ENCODE data around the gene ARHGEF7.

The ARHGEF7 gene

DNA sequence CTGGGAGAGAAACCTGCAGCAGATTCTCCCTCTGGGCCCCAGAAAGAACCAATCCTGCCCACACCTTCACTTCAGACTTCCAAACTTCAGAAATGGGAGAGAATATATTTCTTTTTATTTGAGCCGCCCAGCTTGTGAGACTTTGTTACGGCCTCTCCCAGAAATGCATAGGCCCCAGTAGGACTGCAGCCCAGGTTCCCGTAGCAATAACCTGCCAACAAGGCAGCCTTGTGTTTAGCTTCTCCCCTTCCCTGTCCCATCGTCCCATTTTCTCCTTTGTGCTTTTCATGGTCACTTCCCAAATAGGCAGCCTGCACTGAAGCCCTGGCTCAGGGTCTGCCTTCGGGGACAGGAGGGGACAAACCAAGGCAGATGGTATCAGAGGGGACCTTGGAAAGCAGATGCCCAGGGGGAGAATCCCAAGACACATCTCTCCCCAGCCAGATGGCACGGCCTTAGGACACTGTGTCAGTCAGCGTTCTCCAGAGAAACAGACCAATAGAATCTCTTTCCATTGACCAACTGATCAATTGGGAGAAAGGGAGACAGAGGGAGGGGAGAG is 3.7 kb upstream of the ARHGEF7 start:
- no peak for DNase-seq

DNA sequence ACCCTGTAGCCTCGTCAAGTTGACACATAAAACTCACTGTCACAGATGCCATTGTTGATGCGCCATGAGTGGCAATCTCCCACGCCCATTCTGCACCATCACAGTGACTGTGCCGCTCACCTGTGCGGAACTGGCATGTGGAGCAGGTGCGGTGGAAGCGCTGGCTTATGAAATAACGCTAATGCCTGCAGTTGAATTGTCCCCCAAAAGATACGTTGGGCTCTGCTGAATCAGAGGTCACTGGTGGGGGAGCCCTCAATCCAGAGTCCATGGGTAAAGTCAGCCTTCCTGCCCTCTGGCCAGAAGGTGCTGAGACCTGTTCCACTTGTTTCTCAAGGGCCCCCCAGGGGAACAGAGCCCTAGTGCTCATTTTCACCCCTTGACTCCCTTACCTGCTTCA is 2.9 kb upstream of the ARHGEF7 start:
- no peak for DNase-seq

DNA sequence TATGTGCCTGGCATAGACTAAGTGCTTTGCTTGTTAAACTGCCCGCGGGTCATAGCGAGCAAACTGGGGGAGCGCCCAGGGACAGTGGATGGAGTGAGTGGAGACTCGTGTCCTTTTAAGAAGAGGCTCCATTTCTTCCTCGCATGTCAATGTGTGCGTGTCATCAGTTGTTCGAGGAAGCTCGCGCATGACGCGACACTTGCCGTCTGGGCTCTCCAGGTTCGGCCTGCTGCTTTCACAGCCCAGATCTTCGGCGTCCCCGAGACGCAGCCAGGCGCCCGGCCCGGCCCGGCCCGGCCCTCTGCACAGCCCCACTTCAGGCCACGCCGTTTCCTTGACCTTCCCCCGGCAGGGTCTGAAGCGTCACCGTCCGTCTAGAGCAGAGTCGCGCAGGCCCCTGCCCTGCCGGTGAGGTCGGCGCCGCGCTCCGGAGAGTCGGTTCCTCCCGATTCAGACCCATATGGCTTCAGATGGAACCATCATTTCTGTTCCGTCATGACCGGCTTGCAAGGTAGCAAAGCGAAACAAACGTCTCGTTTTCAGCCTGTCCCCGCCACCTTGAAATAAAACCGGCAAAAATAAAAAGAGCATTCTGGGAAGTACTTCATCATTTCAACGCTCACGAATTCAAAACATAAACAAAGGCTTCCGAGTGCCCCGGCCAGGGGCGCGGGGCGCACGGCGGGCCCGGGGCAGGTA is 599 bp upstream of the ARHGEF7 start:
- peak; percentile 43 for DNase-seq

DNA sequence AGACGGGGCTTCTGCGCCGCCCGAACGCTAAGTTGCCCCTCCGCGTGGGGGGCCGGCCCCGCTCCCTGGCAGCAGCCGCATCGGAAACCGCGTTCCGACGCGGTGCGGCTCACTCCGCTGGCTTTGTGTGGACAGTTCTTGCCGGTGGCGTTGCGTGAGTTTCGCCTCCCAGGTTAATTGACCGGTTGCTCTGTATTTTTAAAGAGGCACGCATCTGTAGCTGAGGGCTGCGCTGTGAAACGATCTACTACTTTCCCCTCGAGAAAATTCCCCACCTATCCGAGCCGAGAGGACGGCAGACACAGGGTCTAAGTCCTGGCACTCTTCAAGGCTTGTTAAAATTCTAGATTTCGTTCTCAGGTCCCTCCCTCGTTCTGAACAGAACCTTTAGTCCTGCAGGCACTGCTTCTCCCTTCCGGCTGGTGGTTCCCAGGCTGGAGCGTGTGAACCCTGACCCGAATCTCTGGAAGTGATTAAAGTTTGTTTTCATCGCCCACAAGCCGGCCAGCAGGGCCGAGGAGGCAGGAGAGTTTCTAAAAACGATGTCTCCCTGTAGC is 933 bp downstream of the ARHGEF7 start:
- peak; percentile 26 for DNase-seq

DNA sequence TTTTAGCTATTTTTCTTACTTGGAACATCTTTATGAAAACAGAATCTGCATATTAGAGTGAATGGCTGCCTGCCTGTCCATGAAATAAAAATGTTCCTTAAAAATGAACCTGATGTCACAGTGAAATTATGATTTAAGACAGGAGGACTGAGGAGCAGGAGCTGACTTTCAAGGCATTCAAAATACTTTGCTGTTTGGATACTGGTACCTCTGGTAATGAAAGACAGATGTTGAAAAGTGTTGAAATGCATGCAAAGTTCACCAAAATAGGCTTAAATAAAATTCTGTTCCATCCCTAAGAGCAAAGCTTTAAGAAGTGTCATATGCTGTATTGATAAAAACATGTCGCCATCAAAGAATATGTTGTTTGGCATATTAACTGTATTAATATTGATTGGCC is 1.7 kb downstream of the ARHGEF7 start:
- DNase-seq = no peak

DNA sequence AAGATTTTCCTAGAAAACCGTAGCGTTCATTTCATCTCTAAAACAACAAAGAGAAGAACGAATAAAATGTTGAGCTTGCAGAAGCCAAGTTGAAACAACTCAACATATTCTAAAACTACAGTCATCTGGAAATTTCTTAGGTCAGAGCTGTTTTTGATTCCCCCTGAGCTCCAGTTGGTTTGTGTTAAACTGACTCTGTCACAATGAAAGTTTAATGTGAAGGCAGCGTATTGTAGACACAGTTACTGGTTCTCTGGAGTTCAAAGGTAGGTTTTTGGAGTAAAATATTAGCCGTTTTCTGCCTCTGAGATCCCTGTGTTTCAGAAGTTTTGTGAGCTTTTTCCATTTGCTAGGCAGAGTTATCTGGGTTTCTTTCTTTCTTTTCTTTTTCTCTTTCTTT is 2.2 kb downstream of the ARHGEF7 start:
- no peak for DNase-seq

DNA sequence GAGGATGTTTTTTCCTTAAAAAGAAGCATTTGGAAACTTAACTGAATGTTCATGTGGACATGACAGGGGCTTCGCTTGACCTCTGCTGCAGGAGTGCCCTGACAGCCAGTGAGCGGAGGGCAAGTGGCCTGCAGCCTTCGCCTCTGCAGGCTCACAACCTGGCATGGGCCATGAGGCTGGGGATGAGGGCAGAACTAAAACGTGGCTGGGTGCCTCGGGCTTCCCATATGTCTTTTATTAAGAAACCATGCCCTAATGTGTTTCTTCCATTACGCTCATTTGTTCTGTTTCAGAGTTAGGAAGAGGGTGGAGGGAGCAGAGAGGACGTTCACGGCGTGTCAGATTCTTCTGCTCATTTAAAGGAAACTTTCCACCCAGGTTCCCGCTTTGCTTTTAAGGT is 2.9 kb downstream of the ARHGEF7 start:
- no peak for DNase-seq

DNA sequence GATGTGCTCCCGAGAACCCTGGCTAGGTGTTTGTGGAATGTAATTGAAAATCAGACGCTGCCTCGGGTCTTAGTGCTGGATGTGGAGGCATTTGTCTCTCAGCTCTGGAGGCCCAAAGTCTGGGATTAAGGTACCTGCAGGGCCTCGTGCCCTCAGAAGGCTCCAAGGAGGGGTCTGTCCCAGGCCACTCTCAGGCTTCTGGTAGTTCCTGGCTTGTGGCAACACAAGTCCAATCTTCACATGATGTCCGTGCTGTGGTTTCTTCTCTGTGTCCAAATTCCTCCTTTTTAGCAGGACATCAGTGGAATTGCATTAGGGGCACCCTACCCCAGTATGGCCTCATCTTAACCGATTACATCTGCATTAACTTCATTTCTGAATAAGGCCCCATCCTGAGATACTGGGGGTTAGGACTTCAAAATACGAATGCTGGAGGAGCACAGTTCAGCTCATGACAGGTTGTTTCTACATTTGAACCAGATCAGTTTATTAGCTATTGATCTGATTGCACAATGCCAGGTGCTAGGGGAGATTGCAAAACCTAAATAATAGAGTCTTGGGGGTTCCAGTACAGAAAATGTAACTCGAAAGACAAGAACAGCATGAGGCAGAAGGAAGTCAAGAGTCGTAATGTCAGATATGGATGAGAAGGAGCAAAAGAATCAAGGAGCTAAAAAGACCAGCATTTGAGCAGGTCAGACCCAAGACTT is 3.9 kb downstream of the ARHGEF7 start:
- no peak for DNase-seq

DNA sequence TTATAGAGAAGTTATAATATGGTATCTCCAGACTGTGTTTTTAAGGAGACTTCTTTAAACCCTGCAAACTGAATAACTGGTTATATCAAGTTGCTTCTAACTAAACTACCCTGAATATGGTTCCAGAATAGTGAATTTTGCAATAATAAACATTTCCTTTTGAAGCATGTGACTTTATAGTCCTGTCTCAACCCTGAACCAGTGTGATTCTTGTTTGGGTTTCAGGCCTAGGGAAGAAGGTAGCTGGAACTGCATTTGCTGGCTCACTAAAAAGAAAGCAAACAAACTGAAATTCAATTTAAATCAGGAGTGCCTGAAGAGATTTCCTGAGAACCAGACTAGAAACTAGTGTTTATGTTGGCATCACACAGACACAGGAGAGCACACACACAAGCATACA is 4.9 kb downstream of the ARHGEF7 start:
- DNase-seq = no peak

DNA sequence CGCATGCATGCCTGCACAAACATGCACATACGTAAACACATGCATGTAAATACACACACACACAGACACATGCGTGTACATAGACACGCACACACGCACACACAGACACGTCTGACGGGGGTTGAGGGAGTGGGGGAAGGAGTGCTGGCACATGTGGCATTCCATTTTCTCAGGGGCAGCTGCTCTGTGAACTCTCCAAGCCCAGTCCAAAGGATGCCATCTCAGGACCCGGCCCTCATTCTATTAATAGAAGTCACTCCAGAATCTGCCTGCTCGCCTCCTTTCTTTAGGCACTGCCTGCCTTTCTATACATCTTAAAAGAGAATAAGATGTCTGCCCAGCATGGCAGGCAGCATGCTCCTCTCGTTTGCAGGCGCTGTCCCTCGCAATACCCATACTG is 5.3 kb downstream of the ARHGEF7 start:
- no peak for DNase-seq

DNA sequence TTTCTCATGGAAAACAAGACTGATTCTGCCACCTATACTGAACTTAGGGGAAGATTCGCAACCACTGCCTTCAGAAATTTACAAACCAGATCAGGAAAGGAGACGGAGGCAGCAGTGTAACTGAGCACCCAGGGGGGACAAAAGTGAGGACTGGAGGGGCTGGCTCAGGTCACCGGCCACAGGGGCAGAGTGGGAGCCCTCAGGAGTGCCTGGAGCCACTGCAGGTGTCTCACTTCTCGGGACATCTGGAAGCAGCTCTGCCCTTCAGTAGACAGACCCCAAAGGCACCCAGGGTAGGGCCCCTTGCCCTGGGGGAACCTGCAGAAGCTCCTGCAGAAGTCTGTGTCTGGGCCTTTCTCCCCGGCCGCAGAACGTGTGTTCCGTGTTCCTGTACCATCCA is 5.8 kb downstream of the ARHGEF7 start:
- DNase-seq = no peak

DNA sequence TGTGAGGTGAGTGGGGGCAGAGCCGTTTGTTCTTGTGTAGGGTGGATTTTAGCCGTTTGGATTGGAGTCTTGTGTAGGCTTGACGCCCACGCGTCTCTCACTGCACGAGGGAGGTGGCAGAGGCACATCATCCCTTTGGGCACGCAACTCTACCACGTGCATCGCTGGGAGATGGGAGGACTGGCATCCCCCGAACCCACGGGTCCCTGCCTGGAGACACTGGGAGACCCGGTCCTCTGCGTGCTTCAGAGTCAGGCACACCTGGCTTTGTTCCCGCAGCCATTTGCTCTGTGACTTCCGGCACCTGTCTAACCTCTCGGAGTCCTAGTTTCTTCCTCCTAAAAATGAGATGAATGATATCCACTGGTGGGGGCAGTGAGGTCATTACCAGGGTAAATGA is 6.4 kb downstream of the ARHGEF7 start:
- peak; percentile 64 for DNase-seq

DNA sequence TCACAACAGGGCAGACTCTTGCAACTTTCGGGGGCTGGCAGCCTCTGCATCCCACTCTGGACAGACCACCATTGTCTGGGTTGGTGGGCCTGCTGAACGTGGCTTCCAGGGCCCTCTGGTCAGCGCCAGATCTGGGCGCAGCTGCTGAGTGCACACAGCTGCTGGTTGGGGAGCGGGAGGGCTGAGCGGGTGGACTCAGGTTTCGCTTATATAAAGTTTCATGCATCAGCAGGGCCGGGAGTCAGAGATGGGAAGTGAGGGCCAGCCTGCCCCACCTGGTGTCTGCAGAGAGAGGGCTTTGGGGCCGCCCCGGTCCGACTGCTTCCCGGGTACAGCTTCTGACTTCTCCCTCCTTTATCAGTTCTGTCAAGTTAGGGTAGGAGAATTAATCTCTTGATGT is 6.9 kb downstream of the ARHGEF7 start:
- DNase-seq = peak; percentile 81

DNA sequence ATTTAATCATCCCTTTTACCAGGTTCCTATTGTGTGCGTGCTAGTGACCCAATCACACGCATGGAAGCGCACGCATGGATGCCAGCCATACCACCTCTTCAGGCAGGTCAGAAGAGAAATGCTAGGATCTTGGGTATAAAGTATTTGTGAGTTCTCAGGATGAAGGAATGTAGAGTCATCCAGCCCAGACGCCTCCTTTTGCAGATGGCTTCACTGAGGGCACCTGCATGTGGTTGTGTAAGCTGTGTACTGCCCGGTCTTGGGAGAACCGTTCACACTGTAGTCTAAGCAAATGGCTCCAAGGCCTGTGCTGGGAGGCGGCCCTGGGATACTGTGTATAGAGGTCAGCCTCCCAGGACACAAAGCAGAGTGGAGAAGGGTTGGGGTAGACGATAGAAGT is 7.5 kb downstream of the ARHGEF7 start:
- no peak for DNase-seq

DNA sequence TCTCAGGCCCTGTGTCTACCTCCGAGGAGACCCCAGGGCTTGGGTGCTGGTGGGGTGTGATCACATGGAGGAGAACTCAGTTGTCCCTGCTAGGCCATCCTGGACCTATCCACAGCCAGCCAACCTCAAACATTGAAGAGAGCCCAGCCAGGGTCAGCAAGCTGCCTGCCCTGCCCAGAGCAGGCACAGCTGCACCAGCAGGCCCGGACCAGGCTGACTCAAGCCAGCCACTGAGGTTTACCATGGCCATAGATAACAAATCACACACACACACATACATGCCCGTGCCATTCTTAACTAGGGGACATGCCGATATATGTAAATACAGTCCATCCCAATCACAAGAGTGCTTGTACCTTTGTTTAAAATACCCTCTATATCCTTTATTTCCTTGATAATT is 8.1 kb downstream of the ARHGEF7 start:
- DNase-seq = no peak

DNA sequence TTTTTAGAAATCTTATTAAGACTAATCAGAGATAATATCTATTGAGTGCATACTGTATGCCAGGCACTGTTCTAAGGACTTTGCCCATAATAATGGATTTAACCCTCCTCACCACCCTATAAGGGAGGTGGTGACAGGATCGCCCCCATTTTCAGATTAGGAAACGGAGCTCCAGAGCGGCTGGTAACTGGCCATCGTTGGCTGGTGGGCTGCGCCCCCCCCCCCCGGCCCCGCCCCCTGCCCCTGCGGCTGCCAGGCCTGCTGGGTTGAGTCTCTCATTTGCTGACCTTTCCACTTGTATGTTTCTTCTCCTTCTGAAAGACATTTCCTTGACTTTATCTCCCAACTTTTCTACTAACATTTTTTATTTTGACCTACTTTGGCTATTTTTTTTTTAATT is 8.5 kb downstream of the ARHGEF7 start:
- DNase-seq = no peak

DNA sequence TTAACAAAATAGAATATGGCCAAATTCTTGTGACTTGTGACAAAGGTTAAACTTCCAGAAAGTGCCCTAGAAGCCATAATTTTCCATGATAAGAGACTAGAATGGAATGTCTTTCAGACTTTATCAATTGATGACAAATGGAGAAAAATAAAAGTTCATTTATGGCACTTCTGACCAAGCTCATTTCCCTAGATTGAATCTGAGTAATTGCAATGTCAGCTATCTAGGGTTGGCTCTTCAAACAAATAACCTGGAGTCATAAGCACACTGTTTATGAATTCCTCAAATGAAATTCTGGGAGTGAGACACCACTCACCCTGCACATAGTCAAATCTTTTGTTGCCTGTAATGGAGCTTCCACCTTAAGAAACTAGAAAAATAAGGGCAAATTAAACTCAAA is 11.4 kb downstream of the ARHGEF7 start:
- DNase-seq = no peak

DNA sequence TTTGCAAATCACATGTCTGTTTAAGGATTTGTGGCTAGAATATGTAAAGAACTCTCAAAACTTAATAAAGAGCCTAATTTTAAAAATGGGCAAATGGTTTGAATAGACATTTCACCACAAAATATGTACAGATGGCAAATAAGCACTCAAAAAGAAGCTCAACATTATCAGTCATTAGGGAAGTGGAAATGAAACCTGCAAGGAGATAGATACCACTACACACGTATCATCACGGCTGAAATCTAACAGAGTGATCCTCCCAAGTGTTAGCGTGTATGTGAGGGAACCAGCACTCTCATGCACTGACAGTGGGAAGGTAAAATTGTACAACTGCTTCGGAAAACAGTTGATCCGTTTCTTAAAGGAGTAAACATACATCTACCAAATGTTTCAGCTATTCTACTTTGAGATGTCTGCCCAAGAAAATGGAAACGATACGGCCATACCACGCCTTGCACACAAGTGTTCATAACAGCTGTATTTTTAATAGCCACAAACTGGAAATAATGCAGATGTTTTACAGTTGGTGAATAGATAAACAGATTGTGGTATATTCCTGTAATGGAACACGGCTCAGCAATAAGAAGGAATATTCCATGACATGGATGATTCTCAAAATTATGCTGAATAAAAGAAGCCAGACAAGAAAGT is 14.5 kb downstream of the ARHGEF7 start:
- no peak for DNase-seq

DNA sequence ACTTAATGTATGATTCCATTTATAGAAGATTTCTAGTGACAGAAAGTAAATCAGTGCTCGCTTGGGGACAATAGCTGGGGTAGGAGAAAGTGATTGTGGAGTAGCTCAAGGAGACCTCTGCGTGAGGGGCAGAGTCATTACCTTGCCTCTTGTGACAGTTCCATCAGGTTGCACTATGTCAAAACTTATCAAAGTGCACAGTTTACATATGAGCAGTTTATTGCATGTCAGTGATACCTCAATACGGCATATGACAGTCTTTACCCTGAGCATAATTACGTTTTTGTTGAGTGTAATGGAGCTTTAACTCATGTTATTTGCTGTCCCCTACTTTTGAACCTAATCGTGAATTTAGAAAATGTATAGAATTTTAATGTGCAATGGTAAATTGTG is 15.0 kb downstream of the ARHGEF7 start:
- no peak for DNase-seq

DNA sequence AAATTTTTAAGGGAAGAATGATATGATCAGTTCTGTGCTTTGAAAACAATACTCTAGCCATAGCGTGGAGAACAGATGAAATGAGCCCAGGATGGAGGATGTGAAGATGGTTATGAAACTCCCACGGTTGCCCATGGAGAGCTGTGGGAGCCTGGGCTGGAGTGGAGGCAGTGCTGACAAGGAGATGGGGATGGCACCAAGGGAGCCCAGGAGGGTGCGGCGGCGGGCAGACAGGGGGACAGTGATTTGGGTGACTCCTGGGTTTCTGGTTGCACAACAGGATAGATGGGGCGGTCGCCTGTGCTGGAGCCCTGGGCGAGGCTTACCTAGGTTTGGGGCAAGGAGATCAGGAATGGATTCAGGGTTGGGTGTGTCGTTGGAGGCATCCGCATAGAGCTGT is 15.9 kb downstream of the ARHGEF7 start:
- DNase-seq = no peak

DNA sequence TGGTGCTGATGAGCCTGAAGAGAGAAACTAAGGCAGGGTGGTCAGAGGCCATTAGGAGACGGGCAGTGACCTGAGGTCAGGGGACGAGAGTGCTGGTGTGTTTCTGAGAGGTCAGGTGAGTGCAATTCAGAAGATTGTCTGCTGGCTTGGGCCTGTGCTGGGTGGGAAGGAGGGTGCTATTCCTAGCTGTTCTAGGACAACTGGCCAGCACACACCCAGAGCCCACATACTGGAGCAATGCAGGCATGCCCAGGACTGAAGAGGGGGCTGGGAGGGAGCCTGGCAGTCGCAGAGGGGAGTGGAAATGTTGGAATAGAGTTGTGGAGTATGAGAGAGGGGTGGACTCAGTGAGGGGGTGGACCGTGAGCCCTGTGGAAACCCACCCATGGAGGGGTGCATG is 16.5 kb downstream of the ARHGEF7 start:
- DNase-seq = no peak

DNA sequence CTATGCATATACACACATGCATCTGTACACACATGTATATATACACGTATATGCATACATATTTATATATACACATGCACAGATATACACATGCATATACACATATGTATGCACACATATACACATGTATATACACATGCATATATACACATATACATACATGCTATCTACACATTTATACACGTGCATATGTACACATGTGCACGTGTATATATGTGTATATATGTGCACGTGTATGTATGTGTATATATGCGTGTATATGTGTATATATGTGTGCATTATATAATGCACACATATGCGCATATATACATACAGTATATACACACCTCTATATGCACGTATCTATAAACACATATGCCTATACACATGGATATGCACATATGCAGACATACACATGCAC is 17.8 kb downstream of the ARHGEF7 start:
- no peak for DNase-seq

DNA sequence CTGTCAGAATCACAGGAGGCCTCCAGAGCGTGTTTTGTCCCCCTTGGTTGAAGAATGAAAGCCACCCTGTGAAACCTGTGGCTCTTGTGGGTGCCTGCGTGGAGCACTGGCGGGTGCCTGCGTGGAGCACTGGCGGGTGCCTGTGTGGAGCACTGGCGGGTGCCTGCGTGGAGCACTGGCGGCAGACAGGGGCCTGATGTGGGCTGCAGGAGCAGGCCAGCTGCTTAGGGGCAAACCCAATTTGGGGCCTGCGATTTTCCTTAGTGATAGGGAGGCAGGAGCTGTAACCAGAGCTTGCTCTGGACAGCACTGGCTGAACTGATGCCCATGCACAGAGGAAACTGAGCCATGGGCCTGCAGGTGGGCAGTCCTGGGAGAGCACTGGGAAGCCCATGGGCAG is 24.3 kb downstream of the ARHGEF7 start:
- DNase-seq = no peak

Measured in NCI-H510A treated with DMSO at 0.1 percent for 48 hours (cell line).